Suprapubic skin (tissue), 4 donors: Measurements from ENCODE around the gene PRSS36. TPM values are rescaled to one million over a fixed set of nuclear protein-coding genes. Genes with fewer than 3 reads are reported as not detected.
"Not testable (repeated sequence)": the region's sequence is repeated elsewhere in the genome, so short reads cannot be mapped to it uniquely, and the experiment has no call there.

Source experiments
- DNase-seq, 2 donors: peaks; one replicate each; pipeline ENCODE4 v3.0.0-alpha.2; 2019; ENCODE audit warnings: low spot score in 2 of 2
- H3K27ac ChIP-seq: fragments of 200-600 bp; sonication (generic); one replicate; pipeline ENCODE4 v1.5.1; 2019
- H3K27me3 ChIP-seq: fragments of 200-600 bp; sonication (generic); one replicate; pipeline ENCODE4 v1.5.1; 2019
- H3K36me3 ChIP-seq: fragments of 200-600 bp; sonication (generic); one replicate; pipeline ENCODE4 v1.5.1; 2019
- H3K4me1 ChIP-seq: fragments of 200-600 bp; sonication (generic); one replicate; pipeline ENCODE4 v1.5.1; 2019
- H3K4me3 ChIP-seq: fragments of 200-600 bp; sonication (generic); one replicate; pipeline ENCODE4 v1.5.1; 2019; ENCODE audit warnings: mild to moderate bottlenecking
- H3K9me3 ChIP-seq: fragments of 200-600 bp; sonication (generic); one replicate; pipeline ENCODE4 v1.5.1; 2019
- CTCF ChIP-seq, 2 donors: fragments of 200-600 bp in 1 of 2; fragments of 450-650 bp in 1 of 2; sonication (generic) in 1 of 2; IDR thresholded peaks; one replicate each; pipeline ENCODE4 v1.5.1; 2016 to 2019; ENCODE audit warnings: antibody characterized with exemption in 2 of 2, mild to moderate bottlenecking in 1 of 2, moderate library complexity in 1 of 2
- EP300 ChIP-seq: sonication (generic); formaldehyde crosslinking; IDR thresholded peaks from one replicate; pipeline ENCODE4 v1.6.1; 2017; ENCODE audit warnings: antibody characterized with exemption
- POLR2A ChIP-seq, 2 donors: fragments of 450-650 bp; IDR thresholded peaks; one replicate each; pipeline ENCODE4 v1.6.1; 2017; ENCODE audit warnings: antibody characterized with exemption in 2 of 2, mild to moderate bottlenecking in 2 of 2, moderate library complexity in 2 of 2
- POLR2AphosphoS5 ChIP-seq, 3 donors: sonication (generic); formaldehyde crosslinking; IDR thresholded peaks; one replicate each; pipeline ENCODE4 v1.6.1; 2017; ENCODE audit warnings: antibody characterized with exemption in 3 of 3
- WGBS: methylation state at CpG from one replicate; pipeline ENCODE4 v1.1.5; 2018; 5-methylcytosine and 5-hydroxymethylcytosine counted together
- total RNA-seq, 4 donors: library from RNA; depleted of rRNA; stranded (reverse); fragments of >200 nt; gene quantifications; one replicate each; pipeline ENCODE4 v1.1.0, GENCODE V29; 2016

Gene PRSS36
- 10 to 100 TPM in 2 of 4 donors, 1 to 10 TPM in 2; 2.2 to 17.8 (median 8.4) TPM for total RNA-seq

GRCh38 chr16:31149894-31150890 is at the start of gene PRSS36:
Gene PRSS36 (minus strand): TSS chr16:31150066. CDS start chr16:31150035, 31 bp downstream.
- H3K27me3 ChIP-seq = peaks cover 5% of the 10 kb centered on the region
- no peaks in the 10 kb centered on the region for H3K36me3 ChIP-seq
- no peaks in the 10 kb centered on the region for H3K9me3 ChIP-seq
- no peak for TF ChIP-seq POLR2A (IDR thresholded peaks at IDR 0.05)
- 76% methylated on average over 11 of the region's 11 CpGs for WGBS
- H3K27ac ChIP-seq = no peak within 1 kb of the TSS
- H3K4me1 ChIP-seq = peaks cover 20% of the 10 kb centered on the region
- DNase-seq = no peak
- no peak within 1 kb of the TSS for H3K4me3 ChIP-seq

- 90% methylated on average over 5 of the region's 5 CpGs for WGBS
These were observed 49.7 kb upstream of the PRSS36 start for GRCh38 chr16:31199430-31200041.

GRCh38 chr16:31198207-31198882 is 48.5 kb upstream of the PRSS36 start:
- H3K27me3 ChIP-seq = no peaks in the 10 kb centered on the region
- WGBS = 49% methylated on average over 5 of the region's 7 CpGs
- H3K4me3 ChIP-seq = no peak overlapping the region
- no peak for TF ChIP-seq CTCF (IDR thresholded peaks at IDR 0.05)
- TF ChIP-seq POLR2A (IDR thresholded peaks at IDR 0.05) = no peak
- TF ChIP-seq EP300 = no peak
- TF ChIP-seq POLR2AphosphoS5 (IDR thresholded peaks at IDR 0.05) = no peak
- peaks cover 48% of the 10 kb centered on the region for H3K4me1 ChIP-seq
- peaks cover 36% of the 10 kb centered on the region for H3K36me3 ChIP-seq
- DNase-seq = no peak
- H3K27ac ChIP-seq = no peak overlapping the region
- no peaks in the 10 kb centered on the region for H3K9me3 ChIP-seq

More at GRCh38 chr16:31199430-31200041, 49.7 kb upstream of the PRSS36 start:
- Histone ChIP-seq H3K4me1 (peaks cover 54% of the 10 kb centered on the region), H3K36me3 (peaks cover 24% of the 10 kb centered on the region), H3K27ac (no peak overlapping the region), H3K4me3 (no peak overlapping the region), H3K27me3 (no peaks in the 10 kb centered on the region), H3K9me3 (no peaks in the 10 kb centered on the region)
- TF ChIP-seq CTCF (IDR thresholded peaks at IDR 0.05) (no peak), EP300 (no peak), POLR2AphosphoS5 (IDR thresholded peaks at IDR 0.05) (no peak), POLR2A (IDR thresholded peaks at IDR 0.05) (no peak)
- no peak for DNase-seq

- no peak for TF ChIP-seq POLR2A (IDR thresholded peaks at IDR 0.05)
- TF ChIP-seq CTCF (IDR thresholded peaks at IDR 0.05) = no peak
- TF ChIP-seq EP300 = no peak
- no peaks in the 10 kb centered on the region for H3K9me3 ChIP-seq
- H3K36me3 ChIP-seq = peaks cover 54% of the 10 kb centered on the region
- peaks cover 35% of the 10 kb centered on the region for H3K4me1 ChIP-seq
- no peaks in the 10 kb centered on the region for H3K27me3 ChIP-seq
- no peak for DNase-seq
- H3K4me3 ChIP-seq = no peak overlapping the region
- H3K27ac ChIP-seq = no peak overlapping the region
- 79% methylated on average over 17 of the region's 17 CpGs for WGBS
These were observed 46.6 kb upstream of the PRSS36 start for GRCh38 chr16:31196324-31197088.

- Histone ChIP-seq H3K4me1 (peaks cover 29% of the 10 kb centered on the region), H3K36me3 (peaks cover 61% of the 10 kb centered on the region)
- DNase-seq, H3K27ac ChIP-seq, H3K4me3 ChIP-seq, H3K27me3 ChIP-seq, H3K9me3 ChIP-seq: not testable (repeated sequence)
- 95% methylated on average over 11 of the region's 11 CpGs for WGBS
These were observed 46.0 kb upstream of the PRSS36 start for GRCh38 chr16:31195861-31196260.
